ENCODE measurements around the gene GTF3C1. TPM values are rescaled to one million over a fixed set of nuclear protein-coding genes. Genes with fewer than 3 reads are reported as not detected.

GTF3C1 gene
- polyA plus RNA-seq (ENCODE audit: low read depth in 6 of 6): 10 to 100 TPM in 5 of 6 donors, 1 to 10 TPM in 1; 5.4 to 21.2 (median 16.2) TPM

- DNase-seq: peak; percentile 100
- peaks cover 0 to 5% of the 10 kb centered on the region in 2 donors for H3K36me3 Mint-ChIP-seq
- peak; percentile 96 to 97 for ATAC-seq (ENCODE audit: low read depth in 2 of 2)
- peak within 1 kb of the TSS; percentile 99 to 100 (median 100) for H3K27ac Mint-ChIP-seq
- H3K4me1 Mint-ChIP-seq: peaks cover 27 to 42% (median 32%) of the 10 kb centered on the region in 3 donors
- H3K27me3 Mint-ChIP-seq: no peaks in the 10 kb centered on the region
- peak within 1 kb of the TSS; percentile 96 to 100 (median 99) for H3K4me3 Mint-ChIP-seq
- no peaks in the 10 kb centered on the region for H3K9me3 Mint-ChIP-seq
Measured at GRCh38 chr16:27549746-27550581, at the start of gene GTF3C1, which contains the start of gene KATNIP. Gene GTF3C1 (minus strand): TSS chr16:27549913. CDS start chr16:27549890, 23 bp downstream. Gene KATNIP (plus strand): TSS chr16:27550144. CDS start chr16:27550171, 27 bp downstream.

GRCh38 chr16:27598931-27599565, 49.3 kb upstream of the GTF3C1 start:
- DNase-seq: no peak

GRCh38 chr16:27598220-27598619, 48.5 kb upstream of the GTF3C1 start:
- no peaks in the 10 kb centered on the region for H3K9me3 Mint-ChIP-seq
- ATAC-seq (ENCODE audit: low read depth in 2 of 2) (no peak), DNase-seq (no peak)

More at GRCh38 chr16:27598931-27599565, 49.3 kb upstream of the GTF3C1 start:
- Mint-ChIP-seq H3K27me3 (no peaks in the 10 kb centered on the region), H3K27ac (no peak overlapping the region), H3K9me3 (no peaks in the 10 kb centered on the region), H3K4me1 (peaks cover 0 to 5% (median 0%) of the 10 kb centered on the region in 3 donors), H3K36me3 (peaks cover 0 to 5% of the 10 kb centered on the region in 2 donors), H3K4me3 (peak overlapping the region in 1 of 8 donors; percentile 64)
- ATAC-seq (ENCODE audit: low read depth in 2 of 2): no peak

GRCh38 chr16:27597361-27597760, 47.6 kb upstream of the GTF3C1 start:
- H3K4me3 Mint-ChIP-seq: no peak overlapping the region
- H3K36me3 Mint-ChIP-seq: peaks cover 0 to 5% of the 10 kb centered on the region in 2 donors
- ATAC-seq (ENCODE audit: low read depth in 2 of 2) (no peak), DNase-seq (no peak)
- H3K4me1 Mint-ChIP-seq: peaks cover 6 to 9% (median 7%) of the 10 kb centered on the region in 3 donors
- no peaks in the 10 kb centered on the region for H3K27me3 Mint-ChIP-seq
- H3K9me3 Mint-ChIP-seq: no peaks in the 10 kb centered on the region
- no peak overlapping the region for H3K27ac Mint-ChIP-seq

More at GRCh38 chr16:27598220-27598619, 48.5 kb upstream of the GTF3C1 start:
- H3K36me3 Mint-ChIP-seq: peaks cover 0 to 5% of the 10 kb centered on the region in 2 donors
- H3K27me3 Mint-ChIP-seq: no peaks in the 10 kb centered on the region
- H3K27ac Mint-ChIP-seq: no peak overlapping the region
- no peak overlapping the region for H3K4me3 Mint-ChIP-seq
- peaks cover 0 to 5% (median 0%) of the 10 kb centered on the region in 3 donors for H3K4me1 Mint-ChIP-seq

- DNase-seq (no peak), ATAC-seq (ENCODE audit: low read depth in 2 of 2) (no peak)
- H3K36me3 Mint-ChIP-seq: peaks cover 0 to 5% of the 10 kb centered on the region in 2 donors
- no peaks in the 10 kb centered on the region for H3K27me3 Mint-ChIP-seq
- no peaks in the 10 kb centered on the region for H3K9me3 Mint-ChIP-seq
- peak overlapping the region in 2 of 6 donors; percentile 8 to 67 for H3K27ac Mint-ChIP-seq
- H3K4me1 Mint-ChIP-seq: peaks cover 6 to 9% (median 9%) of the 10 kb centered on the region in 3 donors
- H3K4me3 Mint-ChIP-seq: no peak overlapping the region
Measured at GRCh38 chr16:27596411-27596810, 46.7 kb upstream of the GTF3C1 start.

- H3K27me3 Mint-ChIP-seq: no peaks in the 10 kb centered on the region
- peak overlapping the region in 3 of 6 donors; percentile 8 to 67 (median 25) for H3K27ac Mint-ChIP-seq
- peaks cover 6 to 9% (median 9%) of the 10 kb centered on the region in 3 donors for H3K4me1 Mint-ChIP-seq
- peaks cover 0 to 5% of the 10 kb centered on the region in 2 donors for H3K36me3 Mint-ChIP-seq
- H3K9me3 Mint-ChIP-seq: no peaks in the 10 kb centered on the region
- no peak for ATAC-seq (ENCODE audit: low read depth in 2 of 2)
- DNase-seq: no peak
- H3K4me3 Mint-ChIP-seq: no peak overlapping the region
Measured at GRCh38 chr16:27595993-27596392, 46.3 kb upstream of the GTF3C1 start.

- Mint-ChIP-seq H3K36me3 (peaks cover 5 to 10% of the 10 kb centered on the region in 2 donors), H3K4me3 (no peak overlapping the region), H3K9me3 (peaks cover 0 to 3% (median 0%) of the 10 kb centered on the region in 7 donors), H3K4me1 (peaks cover 6 to 9% (median 9%) of the 10 kb centered on the region in 3 donors), H3K27me3 (no peaks in the 10 kb centered on the region), H3K27ac (peak overlapping the region in 1 of 6 donors; percentile 26)
- DNase-seq (no peak), ATAC-seq (ENCODE audit: low read depth in 2 of 2) (no peak)
Measured at GRCh38 chr16:27595475-27595874, 45.8 kb upstream of the GTF3C1 start.

- Mint-ChIP-seq H3K27me3 (no peaks in the 10 kb centered on the region), H3K36me3 (peaks cover 7 to 19% of the 10 kb centered on the region in 2 donors), H3K27ac (peak overlapping the region in 2 of 6 donors; percentile 11 to 70), H3K4me1 (peaks cover 4 to 9% (median 6%) of the 10 kb centered on the region in 3 donors), H3K4me3 (no peak overlapping the region), H3K9me3 (peaks cover 0 to 17% (median 5%) of the 10 kb centered on the region in 7 donors)
- ATAC-seq (ENCODE audit: low read depth in 2 of 2): no peak
- no peak for DNase-seq
Measured at GRCh38 chr16:27591837-27592236, 42.1 kb upstream of the GTF3C1 start.

- H3K36me3 Mint-ChIP-seq: peaks cover 17 to 32% of the 10 kb centered on the region in 2 donors
Measured at GRCh38 chr16:27588057-27588456, 38.3 kb upstream of the GTF3C1 start.

GRCh38 chr16:27586711-27587110, 37.0 kb upstream of the GTF3C1 start:
- peaks cover 27 to 45% of the 10 kb centered on the region in 2 donors for H3K36me3 Mint-ChIP-seq
- H3K27ac Mint-ChIP-seq: no peak overlapping the region
- no peak overlapping the region for H3K4me3 Mint-ChIP-seq
- H3K4me1 Mint-ChIP-seq: no peaks in the 10 kb centered on the region
- H3K9me3 Mint-ChIP-seq: peaks cover 0 to 17% (median 5%) of the 10 kb centered on the region in 7 donors
- ATAC-seq (ENCODE audit: low read depth in 2 of 2) (no peak), DNase-seq (no peak)
- no peaks in the 10 kb centered on the region for H3K27me3 Mint-ChIP-seq

More at GRCh38 chr16:27588057-27588456, 38.3 kb upstream of the GTF3C1 start:
- no peak overlapping the region for H3K4me3 Mint-ChIP-seq
- no peak for ATAC-seq (ENCODE audit: low read depth in 2 of 2)
- peaks cover 0 to 17% (median 5%) of the 10 kb centered on the region in 7 donors for H3K9me3 Mint-ChIP-seq
- H3K27ac Mint-ChIP-seq: peak overlapping the region in 1 of 6 donors; percentile 85
- no peaks in the 10 kb centered on the region for H3K27me3 Mint-ChIP-seq
- peaks cover 3 to 9% (median 5%) of the 10 kb centered on the region in 3 donors for H3K4me1 Mint-ChIP-seq
- DNase-seq: no peak

- ATAC-seq (ENCODE audit: low read depth in 2 of 2) (no peak), DNase-seq (no peak)
- peaks cover 21 to 43% of the 10 kb centered on the region in 2 donors for H3K36me3 Mint-ChIP-seq
- no peak overlapping the region for H3K27ac Mint-ChIP-seq
- no peak overlapping the region for H3K4me3 Mint-ChIP-seq
- H3K4me1 Mint-ChIP-seq: no peaks in the 10 kb centered on the region
- H3K9me3 Mint-ChIP-seq: peaks cover 0 to 14% (median 4%) of the 10 kb centered on the region in 7 donors
- no peaks in the 10 kb centered on the region for H3K27me3 Mint-ChIP-seq
Measured at GRCh38 chr16:27585200-27585599, 35.5 kb upstream of the GTF3C1 start.

GRCh38 chr16:27583634-27584033, 33.9 kb upstream of the GTF3C1 start:
- H3K9me3 Mint-ChIP-seq: peaks cover 0 to 1% (median 0%) of the 10 kb centered on the region in 7 donors
- no peak overlapping the region for H3K4me3 Mint-ChIP-seq
- DNase-seq: no peak
- H3K36me3 Mint-ChIP-seq: peaks cover 21 to 35% of the 10 kb centered on the region in 2 donors
- peak overlapping the region in 1 of 6 donors; percentile 21 for H3K27ac Mint-ChIP-seq
- H3K27me3 Mint-ChIP-seq: no peaks in the 10 kb centered on the region
- H3K4me1 Mint-ChIP-seq: no peaks in the 10 kb centered on the region
- ATAC-seq (ENCODE audit: low read depth in 2 of 2): no peak

- H3K36me3 Mint-ChIP-seq: peaks cover 21 to 35% of the 10 kb centered on the region in 2 donors
- ATAC-seq (ENCODE audit: low read depth in 2 of 2) (no peak), DNase-seq (no peak)
- no peak overlapping the region for H3K27ac Mint-ChIP-seq
- no peaks in the 10 kb centered on the region for H3K27me3 Mint-ChIP-seq
- peaks cover 0 to 1% (median 0%) of the 10 kb centered on the region in 7 donors for H3K9me3 Mint-ChIP-seq
- H3K4me1 Mint-ChIP-seq: no peaks in the 10 kb centered on the region
- no peak overlapping the region for H3K4me3 Mint-ChIP-seq
Measured at GRCh38 chr16:27582883-27583282, 33.2 kb upstream of the GTF3C1 start.
